ENCODE data around the gene MAG. TPM values are rescaled to one million over a fixed set of nuclear protein-coding genes. Genes with fewer than 3 reads are reported as not detected.

The MAG gene
- total RNA-seq, 4 donors from 2014 or later, result 1.7 to 19.2 (median 2.7) TPM; not detected in 1

DNA sequence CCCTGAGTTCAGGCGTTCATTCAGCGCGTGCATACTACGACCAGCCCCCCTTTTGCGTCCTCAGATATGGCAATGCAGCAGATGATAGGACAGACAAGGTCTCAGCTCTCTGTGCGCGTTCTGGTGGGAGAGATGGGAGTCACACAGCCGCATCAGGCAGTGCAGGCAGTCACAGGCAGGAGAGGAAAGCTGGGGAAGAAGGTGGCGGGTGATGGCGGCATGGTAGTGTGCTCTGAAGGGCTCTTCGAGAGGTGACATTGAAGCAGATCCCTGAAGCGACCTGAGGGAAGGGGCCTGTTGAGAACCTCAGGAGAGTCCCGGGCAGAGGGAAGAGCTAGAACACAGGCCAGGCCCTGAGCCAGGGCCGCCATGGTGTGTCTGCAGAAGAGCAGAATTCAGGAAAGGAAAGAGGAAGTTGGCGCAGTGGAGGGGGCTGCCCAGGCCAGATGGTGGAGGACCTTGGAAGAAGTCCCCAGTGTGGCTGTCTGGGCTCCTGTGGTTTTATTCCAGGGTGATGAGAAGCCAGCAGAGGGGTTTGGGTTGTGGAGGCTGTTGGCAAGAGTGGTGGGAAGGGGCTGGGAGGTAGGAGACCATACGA is 19.7 kb upstream of the MAG start:
- intact Hi-C loops (cut with DNase I), result loop anchor here (10.0 kb wide), 1 partner anchor 333 kb away; no protein-coding TSS in a partner anchor
- Histone ChIP-seq H3K4me3 (replicated peaks in 1 of 3) (no peak overlapping the region), H3K9me3 (no peaks in the 10 kb centered on the region), H3K36me3 (peaks cover 32 to 46% of the 10 kb centered on the region in 2 donors), H3K27ac (no peak overlapping the region), H3K27me3 (no peaks in the 10 kb centered on the region), H3K4me1 (peaks cover 9% of the 10 kb centered on the region in 2 donors)
- TF ChIP-seq, protein P1, sequence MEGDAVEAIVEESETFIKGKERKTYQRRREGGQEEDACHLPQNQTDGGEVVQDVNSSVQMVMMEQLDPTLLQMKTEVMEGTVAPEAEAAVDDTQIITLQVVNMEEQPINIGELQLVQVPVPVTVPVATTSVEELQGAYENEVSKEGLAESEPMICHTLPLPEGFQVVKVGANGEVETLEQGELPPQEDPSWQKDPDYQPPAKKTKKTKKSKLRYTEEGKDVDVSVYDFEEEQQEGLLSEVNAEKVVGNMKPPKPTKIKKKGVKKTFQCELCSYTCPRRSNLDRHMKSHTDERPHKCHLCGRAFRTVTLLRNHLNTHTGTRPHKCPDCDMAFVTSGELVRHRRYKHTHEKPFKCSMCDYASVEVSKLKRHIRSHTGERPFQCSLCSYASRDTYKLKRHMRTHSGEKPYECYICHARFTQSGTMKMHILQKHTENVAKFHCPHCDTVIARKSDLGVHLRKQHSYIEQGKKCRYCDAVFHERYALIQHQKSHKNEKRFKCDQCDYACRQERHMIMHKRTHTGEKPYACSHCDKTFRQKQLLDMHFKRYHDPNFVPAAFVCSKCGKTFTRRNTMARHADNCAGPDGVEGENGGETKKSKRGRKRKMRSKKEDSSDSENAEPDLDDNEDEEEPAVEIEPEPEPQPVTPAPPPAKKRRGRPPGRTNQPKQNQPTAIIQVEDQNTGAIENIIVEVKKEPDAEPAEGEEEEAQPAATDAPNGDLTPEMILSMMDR (IDR thresholded peaks at IDR 0.05), result no peak
- TF ChIP-seq POLR2A (IDR thresholded peaks at IDR 0.05), result no peak
- DNase-seq, result no peak
- WGBS, 2 donors, result 89 to 90% methylated on average over 13 to 16 of the region's 16 CpGs

DNA sequence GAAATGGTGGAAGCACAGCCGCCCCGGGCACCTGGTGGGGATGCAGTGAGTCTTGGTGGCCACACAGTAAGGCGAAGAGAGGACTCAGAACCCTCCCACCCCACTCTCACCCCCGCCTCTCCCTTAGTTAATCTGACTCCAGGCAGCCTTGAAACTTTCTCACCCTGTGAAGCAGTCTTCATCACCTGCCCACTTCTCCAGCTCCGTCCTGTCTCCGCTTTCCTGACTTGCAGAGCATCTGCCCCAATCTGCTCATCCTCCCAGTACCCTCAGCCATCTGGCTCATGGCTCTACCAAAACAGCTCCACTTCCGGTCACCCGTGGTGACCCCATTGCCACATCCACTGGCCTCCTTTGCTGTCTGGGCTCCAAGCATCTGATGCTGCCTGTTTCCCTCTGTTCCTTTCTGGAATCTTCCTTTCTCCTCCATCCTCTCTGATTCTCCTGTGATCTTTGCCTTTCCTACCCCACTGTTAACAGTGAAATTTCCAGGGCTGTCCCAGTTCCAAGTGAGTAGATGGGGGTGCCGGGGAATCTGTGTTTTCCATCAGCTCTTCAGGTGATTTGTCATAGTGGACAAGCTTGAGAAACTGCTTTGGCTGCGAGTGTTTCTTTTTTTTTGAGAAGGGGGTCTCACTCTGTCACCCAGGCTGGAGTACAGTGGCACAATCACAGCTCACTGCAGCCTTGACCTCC is 18.9 kb upstream of the MAG start:
- intact Hi-C loops (cut with DNase I), result loop anchor here (10.0 kb wide), 1 partner anchor 332 kb away; no protein-coding TSS in a partner anchor
- no peak for TF ChIP-seq POLR2A (IDR thresholded peaks at IDR 0.05)
- TF ChIP-seq, protein P1 (IDR thresholded peaks at IDR 0.05), result no peak
- Histone ChIP-seq H3K36me3 (peaks cover 36 to 51% of the 10 kb centered on the region in 2 donors), H3K27me3 (no peaks in the 10 kb centered on the region), H3K9me3 (no peaks in the 10 kb centered on the region), H3K27ac (no peak overlapping the region), H3K4me3 (replicated peaks in 1 of 3) (no peak overlapping the region), H3K4me1 (peaks cover 8 to 9% of the 10 kb centered on the region in 2 donors)
- 83 to 92% methylated on average over 10 of the region's 10 CpGs for WGBS, 2 donors
- DNase-seq, result no peak

DNA sequence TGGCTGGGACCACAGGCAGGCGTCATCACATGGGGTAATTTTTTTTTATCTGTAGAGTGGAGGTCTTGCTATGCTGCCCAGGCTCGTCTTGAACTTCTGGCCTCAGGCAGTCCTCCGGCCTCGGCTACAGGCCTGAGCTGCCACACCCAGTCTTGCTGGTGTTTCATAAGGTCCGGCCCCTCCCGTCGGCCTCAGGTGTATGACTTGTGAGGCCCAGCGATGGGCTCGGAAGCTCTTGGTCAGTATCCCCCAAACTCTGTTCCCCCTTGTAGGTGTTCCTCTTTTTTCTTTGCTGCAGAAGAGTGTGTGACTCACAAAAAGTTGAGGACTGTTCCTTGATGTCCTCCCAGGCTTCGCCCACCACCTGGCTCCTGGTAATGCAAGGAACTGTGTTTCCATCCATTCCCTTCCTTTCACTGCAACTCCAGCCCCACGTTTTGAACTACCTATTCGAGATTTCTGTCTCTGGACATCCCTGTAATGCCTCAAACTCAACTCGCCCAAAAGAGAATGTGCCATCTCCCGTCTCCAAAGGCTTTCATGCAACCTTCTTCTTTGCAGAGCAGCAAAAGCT is 18.2 kb upstream of the MAG start:
- Histone ChIP-seq H3K36me3 (peaks cover 43 to 53% of the 10 kb centered on the region in 2 donors), H3K9me3 (no peaks in the 10 kb centered on the region), H3K27ac (no peak overlapping the region), H3K27me3 (no peaks in the 10 kb centered on the region), H3K4me1 (peaks cover 8 to 9% of the 10 kb centered on the region in 2 donors), H3K4me3 (replicated peaks in 1 of 3) (no peak overlapping the region)
- WGBS, 2 donors, result 86 to 87% methylated on average over 14 of the region's 14 CpGs
- TF ChIP-seq, protein P1 (IDR thresholded peaks at IDR 0.05), result no peak
- TF ChIP-seq POLR2A (IDR thresholded peaks at IDR 0.05), result no peak
- intact Hi-C loops (cut with DNase I), result loop anchor here (10.0 kb wide), 1 partner anchor 331 kb away; no protein-coding TSS in a partner anchor
- DNase-seq, result no peak

DNA sequence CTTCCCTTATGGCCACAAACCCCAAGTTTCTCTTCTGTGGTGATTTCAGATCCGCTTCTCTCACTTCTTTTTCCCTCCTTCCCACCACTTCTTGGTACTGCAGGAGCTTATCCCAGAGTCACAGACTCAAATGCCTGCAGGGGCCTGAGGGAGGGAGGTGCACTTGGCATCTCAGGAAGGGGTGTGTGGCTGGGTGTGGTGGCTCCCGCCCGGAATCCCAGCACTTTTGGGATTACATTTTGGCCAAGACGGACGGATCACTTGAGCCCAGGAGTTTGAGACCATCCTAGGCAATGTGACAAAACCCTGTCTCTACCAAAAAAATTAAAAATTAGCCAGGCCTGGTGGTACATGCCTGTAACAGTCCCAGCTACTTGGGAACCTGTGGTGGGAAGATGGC is 17.6 kb upstream of the MAG start:
- H3K27me3 ChIP-seq, result no peaks in the 10 kb centered on the region
- TF ChIP-seq, protein P1 (IDR thresholded peaks at IDR 0.05), result no peak
- TF ChIP-seq POLR2A (IDR thresholded peaks at IDR 0.05), result no peak
- peaks cover 8 to 9% of the 10 kb centered on the region in 2 donors for H3K4me1 ChIP-seq
- no peak overlapping the region for H3K27ac ChIP-seq
- H3K36me3 ChIP-seq, result peaks cover 49 to 59% of the 10 kb centered on the region in 2 donors
- no peak overlapping the region for H3K4me3 ChIP-seq (replicated peaks in 1 of 3)
- no peaks in the 10 kb centered on the region for H3K9me3 ChIP-seq
- 87 to 97% methylated on average over 5 of the region's 5 CpGs for WGBS, 2 donors
- DNase-seq, result no peak
- intact Hi-C loops (cut with DNase I), result loop anchor here (10.0 kb wide), 1 partner anchor 330 kb away; no protein-coding TSS in a partner anchor

All from thyroid gland (tissue), 4 donors.